ENCODE data around the gene MRPS22. TPM values are rescaled to one million over a fixed set of nuclear protein-coding genes. Genes with fewer than 3 reads are reported as not detected.

Gene MRPS22
- polyA plus RNA-seq, 1 donor: 61.8 TPM

DNA sequence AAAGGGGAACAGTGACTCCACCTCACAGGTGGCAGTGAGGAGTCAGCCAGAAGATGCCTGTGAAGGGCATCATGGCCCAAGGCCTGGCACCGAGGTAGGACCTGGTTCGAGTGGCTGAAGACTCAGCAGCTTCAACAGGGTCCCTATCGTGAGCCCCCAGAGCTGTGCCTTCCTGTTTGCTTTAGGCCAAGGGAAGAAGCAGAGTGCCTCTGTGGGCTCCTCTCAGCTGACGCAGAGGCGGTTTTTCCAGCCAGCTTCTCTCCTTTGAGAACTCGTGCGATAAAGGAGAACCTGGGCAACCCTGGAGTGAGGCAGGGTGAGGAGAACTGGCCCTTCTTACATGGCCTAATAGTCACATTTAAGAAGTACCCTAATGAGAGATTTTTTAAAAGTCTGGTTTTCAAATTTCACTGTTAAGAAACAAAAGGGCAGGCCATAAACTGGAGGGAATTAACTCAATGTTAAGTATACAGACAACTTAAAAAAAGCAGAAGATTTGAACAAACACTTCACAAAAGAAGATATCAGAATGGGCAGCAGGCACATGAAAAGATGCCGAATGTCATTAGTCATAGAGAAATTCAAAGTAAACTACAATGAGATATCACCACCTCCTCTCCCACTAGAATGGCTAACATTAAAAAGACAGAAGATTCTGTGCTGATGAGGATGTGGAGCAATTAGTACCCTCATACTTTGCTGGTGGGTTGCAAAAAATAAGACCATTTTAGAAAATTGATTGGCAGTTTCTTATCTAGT is 23.1 kb upstream of the MRPS22 start:
- Histone ChIP-seq H3K27me3 (ENCODE audit: control insufficient read depth, insufficient read depth, low read length) (peaks cover 17% of the 10 kb centered on the region), H3K4me3 (ENCODE audit: low read length) (no peak overlapping the region), H3K27ac (ENCODE audit: low read length) (no peak overlapping the region), H3K36me3 (ENCODE audit: control insufficient read depth, insufficient read depth, low read length) (no peaks in the 10 kb centered on the region), H3K4me1 (ENCODE audit: control insufficient read depth, insufficient read depth, low read length) (no peaks in the 10 kb centered on the region), H3K9me3 (ENCODE audit: control insufficient read depth, low read depth, low read length) (no peaks in the 10 kb centered on the region)
- DNase-seq: no peak
- 80% methylated on average over 1 of the region's 8 CpGs for WGBS (ENCODE audit: insufficient coverage, low lambda C conversion rate)

DNA sequence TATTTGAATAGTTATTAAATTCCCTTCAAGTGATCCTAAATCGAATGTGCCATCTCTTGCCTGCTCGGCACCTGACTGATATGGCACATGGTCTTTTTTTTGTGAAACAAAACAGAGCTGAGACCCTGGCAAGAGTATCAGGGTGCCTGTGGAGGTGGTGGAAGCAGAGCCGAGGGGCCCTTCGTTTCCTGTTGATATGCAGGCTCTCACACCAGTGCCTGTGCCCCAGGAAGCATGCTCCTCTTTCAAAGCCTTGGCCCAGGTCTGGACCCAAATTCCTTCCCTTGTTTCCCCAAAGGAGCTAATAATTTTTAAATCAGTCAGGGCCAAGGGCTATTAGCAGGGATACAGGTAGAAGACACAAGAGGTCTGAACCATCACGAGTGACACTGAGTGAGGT is 21.5 kb upstream of the MRPS22 start:
- Histone ChIP-seq H3K4me1 (ENCODE audit: control insufficient read depth, insufficient read depth, low read length) (no peaks in the 10 kb centered on the region), H3K9me3 (ENCODE audit: control insufficient read depth, low read depth, low read length) (no peaks in the 10 kb centered on the region), H3K27ac (ENCODE audit: low read length) (no peak overlapping the region), H3K36me3 (ENCODE audit: control insufficient read depth, insufficient read depth, low read length) (no peaks in the 10 kb centered on the region), H3K4me3 (ENCODE audit: low read length) (no peak overlapping the region), H3K27me3 (ENCODE audit: control insufficient read depth, insufficient read depth, low read length) (peaks cover 17% of the 10 kb centered on the region)
- no CpG with 5 or more reads among the region's 5 CpGs for WGBS (ENCODE audit: insufficient coverage, low lambda C conversion rate)
- DNase-seq: no peak

DNA sequence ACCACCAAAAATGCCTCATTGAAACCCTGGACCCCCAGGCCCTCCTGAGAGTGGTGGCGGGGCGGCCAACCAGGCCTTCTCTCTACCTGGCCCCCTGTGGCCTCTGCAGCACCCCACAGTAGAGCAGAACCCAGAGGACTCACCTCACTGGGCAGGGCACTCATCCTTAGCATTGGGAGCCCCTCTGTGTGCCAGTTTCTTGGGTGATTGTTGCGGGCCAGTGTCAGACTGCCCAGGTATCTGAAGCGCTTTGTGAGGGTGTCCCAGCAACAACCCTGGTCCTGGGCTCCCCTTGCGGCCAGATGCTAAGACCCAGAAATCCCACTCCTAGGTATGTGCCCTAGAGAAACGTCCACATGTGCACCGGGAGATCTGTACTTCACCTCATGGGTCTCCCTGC is 20.7 kb upstream of the MRPS22 start:
- no peaks in the 10 kb centered on the region for H3K4me1 ChIP-seq (ENCODE audit: control insufficient read depth, insufficient read depth, low read length)
- no peak overlapping the region for H3K4me3 ChIP-seq (ENCODE audit: low read length)
- no peak overlapping the region for H3K27ac ChIP-seq (ENCODE audit: low read length)
- H3K36me3 ChIP-seq (ENCODE audit: control insufficient read depth, insufficient read depth, low read length): no peaks in the 10 kb centered on the region
- no peaks in the 10 kb centered on the region for H3K9me3 ChIP-seq (ENCODE audit: control insufficient read depth, low read depth, low read length)
- no peak for DNase-seq
- H3K27me3 ChIP-seq (ENCODE audit: control insufficient read depth, insufficient read depth, low read length): peaks cover 19% of the 10 kb centered on the region
- WGBS (ENCODE audit: insufficient coverage, low lambda C conversion rate): no CpG with 5 or more reads among the region's 7 CpGs

GRCh38 chr3:139324456-139324855 is 19.4 kb upstream of the MRPS22 start:
- Histone ChIP-seq H3K36me3 (ENCODE audit: control insufficient read depth, insufficient read depth, low read length) (no peaks in the 10 kb centered on the region), H3K4me1 (ENCODE audit: control insufficient read depth, insufficient read depth, low read length) (peaks cover 5% of the 10 kb centered on the region), H3K4me3 (ENCODE audit: low read length) (no peak overlapping the region), H3K9me3 (ENCODE audit: control insufficient read depth, low read depth, low read length) (no peaks in the 10 kb centered on the region), H3K27me3 (ENCODE audit: control insufficient read depth, insufficient read depth, low read length) (peaks cover 22% of the 10 kb centered on the region), H3K27ac (ENCODE audit: low read length) (no peak overlapping the region)
- WGBS (ENCODE audit: insufficient coverage, low lambda C conversion rate): no CpG with 5 or more reads among the region's 5 CpGs
- DNase-seq: no peak

DNA sequence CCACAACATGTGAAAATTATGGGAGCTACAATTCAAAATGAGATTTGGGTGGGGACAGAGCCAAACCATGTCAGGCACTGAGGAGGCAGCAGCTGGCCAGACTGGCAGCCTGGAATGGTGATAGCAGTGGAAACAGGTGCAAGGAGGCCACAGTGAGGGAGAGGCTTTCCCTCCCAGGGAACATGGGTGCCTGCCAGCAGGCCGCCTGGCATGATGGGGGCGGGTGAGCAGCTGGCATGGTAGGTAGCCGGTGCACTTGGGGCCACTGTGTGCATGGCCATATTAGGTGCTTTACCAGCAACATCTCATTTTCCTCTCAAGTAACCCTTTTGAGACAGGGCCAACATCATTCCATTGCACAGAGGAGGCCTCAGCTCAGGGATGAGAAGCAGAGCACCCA is 18.3 kb upstream of the MRPS22 start:
- H3K4me1 ChIP-seq (ENCODE audit: control insufficient read depth, insufficient read depth, low read length): peaks cover 7% of the 10 kb centered on the region
- no peak overlapping the region for H3K4me3 ChIP-seq (ENCODE audit: low read length)
- no peak for DNase-seq
- H3K27me3 ChIP-seq (ENCODE audit: control insufficient read depth, insufficient read depth, low read length): peaks cover 27% of the 10 kb centered on the region
- H3K9me3 ChIP-seq (ENCODE audit: control insufficient read depth, low read depth, low read length): no peaks in the 10 kb centered on the region
- H3K27ac ChIP-seq (ENCODE audit: low read length): no peak overlapping the region
- H3K36me3 ChIP-seq (ENCODE audit: control insufficient read depth, insufficient read depth, low read length): no peaks in the 10 kb centered on the region
- no CpG with 5 or more reads among the region's 3 CpGs for WGBS (ENCODE audit: insufficient coverage, low lambda C conversion rate)

DNA sequence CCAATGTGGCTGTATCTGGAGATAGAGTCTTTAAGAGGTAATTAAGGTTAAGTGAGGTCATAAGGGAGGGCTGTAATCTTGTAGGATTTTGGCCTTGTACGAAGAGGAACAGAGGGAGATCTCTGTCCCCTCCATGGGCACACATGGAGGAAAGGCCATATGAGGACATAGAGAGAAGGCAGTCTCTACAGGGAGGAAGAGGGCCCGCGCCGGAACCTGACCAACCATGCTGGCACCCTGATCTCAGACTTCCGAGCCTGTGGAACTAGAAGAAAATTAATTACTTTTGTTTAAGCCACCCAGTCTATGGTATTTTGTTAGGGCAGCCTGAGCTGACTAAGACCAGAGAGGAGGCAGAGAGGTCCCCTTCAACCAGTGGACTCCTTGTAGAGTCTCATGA is 17.7 kb upstream of the MRPS22 start:
- no CpG with 5 or more reads among the region's 5 CpGs for WGBS (ENCODE audit: insufficient coverage, low lambda C conversion rate)
- Histone ChIP-seq H3K4me3 (ENCODE audit: low read length) (no peak overlapping the region), H3K4me1 (ENCODE audit: control insufficient read depth, insufficient read depth, low read length) (peaks cover 7% of the 10 kb centered on the region), H3K9me3 (ENCODE audit: control insufficient read depth, low read depth, low read length) (no peaks in the 10 kb centered on the region), H3K27me3 (ENCODE audit: control insufficient read depth, insufficient read depth, low read length) (peaks cover 30% of the 10 kb centered on the region), H3K36me3 (ENCODE audit: control insufficient read depth, insufficient read depth, low read length) (no peaks in the 10 kb centered on the region), H3K27ac (ENCODE audit: low read length) (no peak overlapping the region)
- no peak for DNase-seq

GRCh38 chr3:139326707-139327106 is 17.1 kb upstream of the MRPS22 start:
- Histone ChIP-seq H3K27me3 (ENCODE audit: control insufficient read depth, insufficient read depth, low read length) (peaks cover 35% of the 10 kb centered on the region), H3K27ac (ENCODE audit: low read length) (no peak overlapping the region), H3K4me3 (ENCODE audit: low read length) (no peak overlapping the region), H3K36me3 (ENCODE audit: control insufficient read depth, insufficient read depth, low read length) (no peaks in the 10 kb centered on the region), H3K9me3 (ENCODE audit: control insufficient read depth, low read depth, low read length) (no peaks in the 10 kb centered on the region), H3K4me1 (ENCODE audit: control insufficient read depth, insufficient read depth, low read length) (peaks cover 7% of the 10 kb centered on the region)
- no CpG with 5 or more reads among the region's 4 CpGs for WGBS (ENCODE audit: insufficient coverage, low lambda C conversion rate)
- no peak for DNase-seq

DNA sequence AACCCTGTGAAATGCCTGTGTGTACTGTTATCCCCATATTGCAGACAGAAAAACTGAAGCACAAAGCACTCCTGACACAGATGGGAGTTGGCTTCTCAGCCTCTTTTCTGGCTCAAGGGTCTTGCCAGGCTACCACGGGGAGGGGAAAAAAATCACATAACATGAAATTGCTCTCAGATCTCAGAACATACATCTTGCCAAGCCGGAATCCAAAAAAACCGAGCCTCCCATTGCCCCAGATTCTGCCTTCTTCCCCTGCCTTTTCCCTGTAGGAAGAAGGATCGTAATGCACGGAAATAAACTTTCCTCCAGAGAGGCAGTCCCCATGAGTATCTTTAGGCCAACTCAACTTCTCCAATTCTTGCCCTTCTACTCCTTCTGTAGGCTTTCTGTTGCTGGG is 16.6 kb upstream of the MRPS22 start:
- no peak overlapping the region for H3K27ac ChIP-seq (ENCODE audit: low read length)
- peaks cover 35% of the 10 kb centered on the region for H3K27me3 ChIP-seq (ENCODE audit: control insufficient read depth, insufficient read depth, low read length)
- no peak for DNase-seq
- WGBS (ENCODE audit: insufficient coverage, low lambda C conversion rate): 92% methylated on average over 2 of the region's 5 CpGs
- no peak overlapping the region for H3K4me3 ChIP-seq (ENCODE audit: low read length)
- no peaks in the 10 kb centered on the region for H3K36me3 ChIP-seq (ENCODE audit: control insufficient read depth, insufficient read depth, low read length)
- H3K4me1 ChIP-seq (ENCODE audit: control insufficient read depth, insufficient read depth, low read length): peaks cover 7% of the 10 kb centered on the region
- no peaks in the 10 kb centered on the region for H3K9me3 ChIP-seq (ENCODE audit: control insufficient read depth, low read depth, low read length)

- WGBS (ENCODE audit: insufficient coverage, low lambda C conversion rate): no CpG with 5 or more reads among the region's 8 CpGs
- H3K36me3 ChIP-seq (ENCODE audit: control insufficient read depth, insufficient read depth, low read length): no peaks in the 10 kb centered on the region
- peaks cover 7% of the 10 kb centered on the region for H3K4me1 ChIP-seq (ENCODE audit: control insufficient read depth, insufficient read depth, low read length)
- no peaks in the 10 kb centered on the region for H3K9me3 ChIP-seq (ENCODE audit: control insufficient read depth, low read depth, low read length)
- H3K27me3 ChIP-seq (ENCODE audit: control insufficient read depth, insufficient read depth, low read length): peaks cover 35% of the 10 kb centered on the region
- H3K4me3 ChIP-seq (ENCODE audit: low read length): no peak overlapping the region
- H3K27ac ChIP-seq (ENCODE audit: low read length): no peak overlapping the region
- no peak for DNase-seq
These were observed 16.0 kb upstream of the MRPS22 start for GRCh38 chr3:139327861-139328260.

GRCh38 chr3:139328356-139328755 is 15.5 kb upstream of the MRPS22 start:
- no peak overlapping the region for H3K4me3 ChIP-seq (ENCODE audit: low read length)
- DNase-seq: no peak
- no peaks in the 10 kb centered on the region for H3K36me3 ChIP-seq (ENCODE audit: control insufficient read depth, insufficient read depth, low read length)
- peaks cover 33% of the 10 kb centered on the region for H3K27me3 ChIP-seq (ENCODE audit: control insufficient read depth, insufficient read depth, low read length)
- WGBS (ENCODE audit: insufficient coverage, low lambda C conversion rate): no CpG with 5 or more reads among the region's 4 CpGs
- no peak overlapping the region for H3K27ac ChIP-seq (ENCODE audit: low read length)
- peaks cover 7% of the 10 kb centered on the region for H3K4me1 ChIP-seq (ENCODE audit: control insufficient read depth, insufficient read depth, low read length)
- no peaks in the 10 kb centered on the region for H3K9me3 ChIP-seq (ENCODE audit: control insufficient read depth, low read depth, low read length)

- Histone ChIP-seq H3K27me3 (ENCODE audit: control insufficient read depth, insufficient read depth, low read length) (peaks cover 33% of the 10 kb centered on the region), H3K9me3 (ENCODE audit: control insufficient read depth, low read depth, low read length) (no peaks in the 10 kb centered on the region), H3K27ac (ENCODE audit: low read length) (no peak overlapping the region), H3K4me3 (ENCODE audit: low read length) (no peak overlapping the region), H3K36me3 (ENCODE audit: control insufficient read depth, insufficient read depth, low read length) (no peaks in the 10 kb centered on the region), H3K4me1 (ENCODE audit: control insufficient read depth, insufficient read depth, low read length) (peaks cover 7% of the 10 kb centered on the region)
- peak; percentile 76 to 77 for DNase-seq
- no CpG with 5 or more reads among the region's 25 CpGs for WGBS (ENCODE audit: insufficient coverage, low lambda C conversion rate)
These were observed 14.4 kb upstream of the MRPS22 start for GRCh38 chr3:139329364-139329850.

Measured in large intestine (tissue), 3 donors.